Right cardiac atrium (tissue), 5 donors: ENCODE results near the gene PCDHA5. TPM values are rescaled to one million over a fixed set of nuclear protein-coding genes. Genes with fewer than 3 reads are reported as not detected.
"Not testable (repeated sequence)": the region's sequence is repeated elsewhere in the genome, so short reads cannot be mapped to it uniquely, and the experiment has no call there.

Source experiments
- ATAC-seq, 2 donors: fragments of 200-7000 bp; cut with Tn5 transposase; one replicate each; pipeline versions ENCODE4 v1.8.0 to v1.9.1; 2020; ENCODE audit warnings: moderate library complexity in 2 of 2, mild to moderate bottlenecking in 1 of 2
- DNase-seq, 3 donors: peaks; one replicate each; pipeline ENCODE4 v3.0.0-alpha.2; 2020
- H3K27ac ChIP-seq: one replicate; pipeline ENCODE4 v1.5.1; 2013; ENCODE audit warnings: mild to moderate bottlenecking, low read length, control low read depth, moderate library complexity
- H3K27me3 ChIP-seq: one replicate; pipeline ENCODE4 v1.6.1; 2013; ENCODE audit not compliant: control insufficient read depth, insufficient read depth
- H3K4me1 ChIP-seq: one replicate; pipeline ENCODE4 v1.6.1; 2013; ENCODE audit warnings: low read length; ENCODE audit not compliant: control insufficient read depth, insufficient read depth
- H3K4me3 ChIP-seq: one replicate; pipeline ENCODE4 v1.5.1; 2013; ENCODE audit warnings: low read length, control low read depth
- H3K9me3 ChIP-seq: one replicate; pipeline ENCODE4 v1.6.1; 2013; ENCODE audit warnings: low read length; ENCODE audit not compliant: control insufficient read depth
- WGBS: extraction: QIAGEN DNeasy Blood & Tissue Kit; methylation state at CpG from one replicate; pipeline ENCODE4 v1.1.7; 2013; 5-methylcytosine and 5-hydroxymethylcytosine counted together
- intact Hi-C, 4 donors: fragments of 100-400 bp; cut with DNase I; formaldehyde crosslinking; loops; one replicate each; pipeline versions ENCODE4 v1.11.0 to v1.14.0; 2022 to 2023
- polyA plus RNA-seq: library from polyadenylated mRNA; stranded (reverse); fragments of 200-250 nt; gene quantifications from one replicate; pipeline ENCODE4 v1.2.3, GENCODE V29; 2013
- total RNA-seq, 4 donors: library from RNA; stranded (reverse); fragmentation: NEBNext Ultra II Directional; extraction: Animal tissue kit (Norgen Biotek cat#: 25700); gene quantifications; one replicate each; pipeline ENCODE4 v1.2.1, GENCODE V29; 2021
- donor health status: healthy with polysubstance abuse.
- donor health status: DM: no; HTN: yes; CAD: no.
- donor health status: DM: no; HTN: no; CAD: no.
- donor health status: DM: no; HTN: yes; CAD: no; lungs with severe emphysema.
- donor health status: DM: yes; HTN: yes; CAD: no.

Gene PCDHA5
- total and polyA plus RNA-seq, 5 donors = 0.02 to 0.09 (median 0.06) TPM; not detected in 2

- no peaks in the 10 kb centered on the region for H3K4me1 ChIP-seq
- WGBS = 15% methylated on average over 27 of the region's 27 CpGs
- intact Hi-C loops = no loop called here
- no peak within 1 kb of the TSS for H3K27ac ChIP-seq
- no peak for DNase-seq
- ATAC-seq = no peak
- no peak within 1 kb of the TSS for H3K4me3 ChIP-seq
- no peaks in the 10 kb centered on the region for H3K27me3 ChIP-seq
- peaks cover 2% of the 10 kb centered on the region for H3K9me3 ChIP-seq
Observed at GRCh38 chr5:140827704-140828361, 6.4 kb downstream of the PCDHA5 start, which contains the start of gene PCDHA6. TSS of gene PCDHA6 (plus strand) at chr5:140827960. CDS start at chr5:140828092, 132 bp downstream.

GRCh38 chr5:140828362-140828737 is 6.9 kb downstream of the PCDHA5 start:
- intact Hi-C loops = no loop called here
- no peak for DNase-seq

GRCh38 chr5:140829511-140830501 is 8.4 kb downstream of the PCDHA5 start:
- H3K27ac ChIP-seq, DNase-seq, intact Hi-C loops, H3K4me3 ChIP-seq, ATAC-seq, H3K9me3 ChIP-seq, H3K27me3 ChIP-seq, H3K4me1 ChIP-seq: not testable (repeated sequence)
- WGBS = 33% methylated on average over 106 of the region's 106 CpGs

More at GRCh38 chr5:140828362-140828737, 6.9 kb downstream of the PCDHA5 start:
- no peak overlapping the region for H3K27ac ChIP-seq
- no peak overlapping the region for H3K4me3 ChIP-seq
- no peaks in the 10 kb centered on the region for H3K4me1 ChIP-seq
- 17% methylated on average over 18 of the region's 18 CpGs for WGBS
- H3K27me3 ChIP-seq = no peaks in the 10 kb centered on the region
- ATAC-seq = no peak
- peaks cover 2% of the 10 kb centered on the region for H3K9me3 ChIP-seq

- 7% methylated on average over 8 of the region's 8 CpGs for WGBS
- ATAC-seq (no peak), DNase-seq (no peak)
- no peaks in the 10 kb centered on the region for H3K27me3 ChIP-seq
- no peak within 1 kb of the TSS for H3K4me3 ChIP-seq
- no peak within 1 kb of the TSS for H3K27ac ChIP-seq
- peaks cover 3% of the 10 kb centered on the region for H3K9me3 ChIP-seq
- no peaks in the 10 kb centered on the region for H3K4me1 ChIP-seq
- intact Hi-C loops = no loop called here
Observed at GRCh38 chr5:140833993-140834392, 12.6 kb downstream of the PCDHA5 start, which contains the start of gene PCDHA7. TSS of gene PCDHA7 (plus strand) at chr5:140834269. CDS start at chr5:140834384, 115 bp downstream.

GRCh38 chr5:140834439-140835008 is 13.1 kb downstream of the PCDHA5 start:
- H3K27me3 ChIP-seq, DNase-seq, intact Hi-C loops, H3K4me1 ChIP-seq, H3K9me3 ChIP-seq, ATAC-seq, H3K4me3 ChIP-seq, H3K27ac ChIP-seq: not testable (repeated sequence)
- WGBS = 17% methylated on average over 26 of the region's 38 CpGs

GRCh38 chr5:140835622-140836510 is 14.5 kb downstream of the PCDHA5 start:
- H3K9me3 ChIP-seq = peaks cover 3% of the 10 kb centered on the region
- peak in 1 of 3 donors; percentile 55 for DNase-seq
- H3K27ac ChIP-seq = no peak overlapping the region
- no peak for ATAC-seq
- H3K27me3 ChIP-seq = peaks cover under 1% of the 10 kb centered on the region
- no peak overlapping the region for H3K4me3 ChIP-seq
- H3K4me1 ChIP-seq = no peaks in the 10 kb centered on the region
- WGBS = 33% methylated on average over 103 of the region's 103 CpGs
- intact Hi-C loops = no loop called here

- Histone ChIP-seq H3K27ac (no peak within 1 kb of the TSS), H3K9me3 (peaks cover 1% of the 10 kb centered on the region), H3K4me3 (no peak within 1 kb of the TSS), H3K4me1 (no peaks in the 10 kb centered on the region), H3K27me3 (peaks cover 3% of the 10 kb centered on the region)
- ATAC-seq (no peak), DNase-seq (no peak)
- intact Hi-C loops = no loop called here
- WGBS = 18% methylated on average over 46 of the region's 47 CpGs
Observed at GRCh38 chr5:140840978-140841962, 19.9 kb downstream of the PCDHA5 start, which contains the start of gene PCDHA8. TSS of gene PCDHA8 (plus strand) at chr5:140841187. CDS start at chr5:140841322, 135 bp downstream.

- H3K27ac ChIP-seq = no peak overlapping the region
- no peak for ATAC-seq
- 39% methylated on average over 87 of the region's 87 CpGs for WGBS
- intact Hi-C loops = no loop called here
- H3K27me3 ChIP-seq = peaks cover 3% of the 10 kb centered on the region
- no peak overlapping the region for H3K4me3 ChIP-seq
- peak in 1 of 3 donors; percentile 40 for DNase-seq
- H3K4me1 ChIP-seq = no peaks in the 10 kb centered on the region
- H3K9me3 ChIP-seq = no peaks in the 10 kb centered on the region
Observed at GRCh38 chr5:140842798-140843733, 21.7 kb downstream of the PCDHA5 start.
